K562 (cell line): ENCODE data around the gene ERCC1. TPM values are rescaled to one million over a fixed set of nuclear protein-coding genes. Genes with fewer than 3 reads are reported as not detected.

Source experiments
- ARID4B ChIP-seq: sonication (generic); formaldehyde crosslinking; IDR thresholded peaks from 2 replicates; pipeline ENCODE4 v1.8.0; 2022; ENCODE audit warnings: mild to moderate bottlenecking, missing genetic modification reagents
- KAT7 ChIP-seq: sonication (generic); formaldehyde crosslinking; IDR thresholded peaks from 2 replicates; pipeline ENCODE4 v1.8.0; 2022; ENCODE audit warnings: missing genetic modification reagents, mild to moderate bottlenecking, borderline replicate concordance
- NEUROD1 ChIP-seq: fragments of 150-350 bp; IDR thresholded peaks from 2 replicates; pipeline ENCODE4 v1.6.1; 2014; ENCODE audit warnings: borderline replicate concordance, low read length, low read depth; ENCODE audit not compliant: partially characterized antibody
- PCBP2 ChIP-seq: fragments of 200-400 bp; formaldehyde crosslinking; IDR thresholded peaks from 2 replicates; pipeline ENCODE4 v1.6.1; 2018; ENCODE audit warnings: low read length, low read depth, mild to moderate bottlenecking, moderate library complexity; ENCODE audit not compliant: poor library complexity, severe bottlenecking
- PRDM10 ChIP-seq: fragments of 450-650 bp; IDR thresholded peaks from 2 replicates; pipeline ENCODE4 v1.6.1; 2018; ENCODE audit not compliant: partially characterized antibody
- RBM25 ChIP-seq: fragments of 200-400 bp; formaldehyde crosslinking; IDR thresholded peaks from 2 replicates; pipeline ENCODE4 v1.6.1; 2018; ENCODE audit warnings: low read length, low read depth, moderate library complexity; ENCODE audit not compliant: severe bottlenecking
- RFX1 ChIP-seq: fragments of 450-650 bp; IDR thresholded peaks from 2 replicates; pipeline ENCODE4 v1.6.1; 2016; ENCODE audit warnings: mild to moderate bottlenecking, moderate library complexity
- SPI1 ChIP-seq: IDR thresholded peaks from 2 replicates; pipeline ENCODE4 v1.6.1; 2011; ENCODE audit warnings: low read depth, low read length, control low read depth, borderline replicate concordance
- TAL1 ChIP-seq: fragments of 450-650 bp; IDR thresholded peaks from 2 replicates; pipeline ENCODE4 v1.6.1; 2016; ENCODE audit warnings: mild to moderate bottlenecking
- TEAD1 ChIP-seq, 2 experiments: fragments of 450-650 bp in 1 of 2; sonication (generic) in 1 of 2; formaldehyde crosslinking; IDR thresholded peaks; 2 replicates each; pipeline versions ENCODE4 v1.4.0 to v1.8.0; 2020 to 2022; ENCODE audit warnings: mild to moderate bottlenecking in 2 of 2, missing genetic modification reagents in 1 of 2
- ZNF280A ChIP-seq: fragments of 450-650 bp; IDR thresholded peaks from 2 replicates; pipeline ENCODE4 v1.6.1; 2018; ENCODE audit warnings: mild to moderate bottlenecking, low read depth; ENCODE audit not compliant: partially characterized antibody
- polyA plus RNA-seq, 8 experiments: library from polyadenylated mRNA; depleted of rRNA in 4 of 8; stranded (reverse) in 5 of 8; unstranded in 3 of 8; fragments of >200 nt; fragmentation: Nextera tagmentation in 2 of 8; fragmentation: Illumina TruSeq in 1 of 8; extraction: Ambion mirVana in 2 of 8; extraction: Trizol in 1 of 8; gene quantifications; 2 replicates each; pipeline versions ENCODE4 v1.2.1 to v1.2.3, GENCODE V29; 2011 to 2014; ENCODE audit warnings: inconsistent platforms in 1 of 8, missing spikeins in 1 of 8
- total RNA-seq, 7 experiments: library from RNA; depleted of rRNA in 6 of 7; stranded (reverse); fragments of >200 nt in 6 of 7; fragmentation: Illumina TruSeq in 2 of 7; extraction: Trizol in 2 of 7; gene quantifications; 2 replicates each; pipeline versions ENCODE4 v1.2.1 to v1.2.3, GENCODE V29; 2011 to 2021; ENCODE audit warnings: low replicate concordance in 1 of 7

Gene ERCC1
- total and polyA plus RNA-seq, 9 of the 15 experiments (the other 6 are each of a cell fraction or from before 2014, with no cell fraction given) = 9.3 to 92.6 (median 60.0) TPM

- TF ChIP-seq ARID4B (CRISPR knock-in tag) (peak; percentile 92), TEAD1 (CRISPR knock-in tag; IDR thresholded peaks at IDR 0.05) (peak in 1 of 2 experiments; percentile 95; a peak in 2 of 4 replicates), PRDM10 (peak; percentile 32), TAL1 (no peak), RFX1 (peak; percentile 89), RBM25 (peak; percentile 94), KAT7 (CRISPR knock-in tag) (peak; percentile 69; the same call in 1 of the 2 replicates), ZNF280A (no peak), SPI1 (no peak), PCBP2 (no peak), NEUROD1 (peak; percentile 84)
These were observed 45.6 kb upstream of the ERCC1 start (continued) for GRCh38 chr19:45469132-45469944.
